Activated T-cell treated with anti-CD3 and anti-CD28 coated beads, Interleukin-2, amount 50 U/mL, for 48 hours (primary cell): ENCODE data around the gene IGSF9.

ENCODE experiments used
- DNase-seq, 2 experiments: peaks; one replicate each; pipeline ENCODE4 v3.0.0-alpha.2; 2020

IGSF9 gene

DNA sequence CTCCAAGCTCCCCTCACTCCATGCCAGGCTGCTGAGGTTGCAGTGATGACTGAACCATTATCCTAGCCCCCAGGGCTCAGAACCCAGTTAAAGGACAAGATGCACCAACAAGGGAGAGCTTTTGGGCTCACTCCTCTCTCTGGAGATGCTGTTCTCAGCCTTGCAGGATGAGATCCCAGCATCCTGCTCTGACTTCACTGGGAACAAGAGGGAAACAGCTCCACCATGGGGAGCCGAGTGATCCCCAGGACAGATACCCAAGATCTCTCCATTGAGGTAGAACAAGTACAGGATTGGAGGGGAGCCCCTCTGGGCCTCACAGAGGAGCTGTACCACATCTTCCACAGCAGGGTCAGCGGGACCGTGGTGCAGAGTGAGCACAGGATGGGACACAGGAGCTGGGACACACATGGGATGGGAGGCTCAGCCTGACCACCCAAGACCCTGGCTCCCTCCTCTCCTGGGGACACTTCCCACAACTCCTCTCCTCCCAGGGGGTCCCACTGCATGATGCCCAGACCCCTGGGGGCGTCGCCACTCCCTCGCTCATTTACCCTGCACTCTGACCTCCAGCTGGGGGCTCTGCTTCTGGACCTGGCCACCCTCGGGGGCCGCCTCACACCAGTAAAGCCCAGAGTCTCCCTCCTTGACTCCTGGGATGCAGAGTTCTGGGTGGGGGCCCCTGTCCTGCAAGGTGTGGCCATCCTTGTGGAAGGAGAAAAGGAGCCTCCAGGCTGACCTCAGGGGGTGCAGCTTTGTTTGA lies 27.2 kb upstream of the IGSF9 start:
- DNase-seq: no peak

GRCh38 chr1:159970932-159971342 lies 25.5 kb upstream of the IGSF9 start:
- DNase-seq: no peak

- no peak for DNase-seq
Measured at GRCh38 chr1:159968901-159969300, 23.5 kb upstream of the IGSF9 start.

- no peak for DNase-seq
Measured at GRCh38 chr1:159965263-159965662, 19.9 kb upstream of the IGSF9 start.

DNA sequence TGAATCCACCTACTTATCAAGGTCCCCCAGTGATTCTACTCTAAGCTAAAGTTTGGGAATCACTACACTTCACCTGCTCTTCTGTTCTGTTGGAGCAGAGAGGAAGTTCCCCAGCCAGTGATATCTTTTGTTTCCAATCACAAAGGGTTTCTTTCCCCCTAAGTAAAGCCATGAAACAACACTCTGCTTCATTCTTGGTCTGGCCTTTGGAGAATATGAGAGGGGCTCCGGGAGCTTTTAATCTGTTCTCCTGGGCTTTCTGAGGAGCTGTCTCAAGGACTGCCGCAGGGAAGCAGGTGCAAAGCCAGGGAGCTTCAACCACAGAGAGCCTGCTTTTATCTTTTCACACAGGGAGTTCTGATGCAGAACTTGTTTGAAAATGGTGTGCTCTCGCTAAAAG lies 18.7 kb upstream of the IGSF9 start:
- DNase-seq: no peak

- DNase-seq: no peak
Measured at GRCh38 chr1:159962176-159962575, 16.8 kb upstream of the IGSF9 start.

DNA sequence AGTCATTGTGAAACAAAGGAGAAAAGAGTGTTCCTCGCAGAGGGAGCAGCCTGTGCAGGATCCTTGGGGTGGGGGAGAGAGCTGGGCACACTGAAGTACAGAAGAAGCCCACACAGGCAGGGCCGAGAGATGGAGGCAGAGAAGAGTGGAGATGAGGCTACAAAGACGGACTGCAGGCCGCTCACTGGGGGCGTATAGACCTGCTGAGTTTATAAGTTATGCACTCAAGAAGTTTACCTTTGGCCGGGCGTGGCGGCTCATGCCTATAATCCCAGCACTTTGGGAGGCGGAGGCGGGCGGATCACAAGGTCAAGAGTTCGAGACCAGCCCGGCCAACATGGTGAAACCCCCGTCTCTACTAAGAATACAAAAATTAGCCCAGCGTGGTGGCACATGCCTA lies 16.2 kb upstream of the IGSF9 start:
- no peak for DNase-seq

- DNase-seq: no peak
Measured at GRCh38 chr1:159960721-159961381, 15.4 kb upstream of the IGSF9 start.

DNA sequence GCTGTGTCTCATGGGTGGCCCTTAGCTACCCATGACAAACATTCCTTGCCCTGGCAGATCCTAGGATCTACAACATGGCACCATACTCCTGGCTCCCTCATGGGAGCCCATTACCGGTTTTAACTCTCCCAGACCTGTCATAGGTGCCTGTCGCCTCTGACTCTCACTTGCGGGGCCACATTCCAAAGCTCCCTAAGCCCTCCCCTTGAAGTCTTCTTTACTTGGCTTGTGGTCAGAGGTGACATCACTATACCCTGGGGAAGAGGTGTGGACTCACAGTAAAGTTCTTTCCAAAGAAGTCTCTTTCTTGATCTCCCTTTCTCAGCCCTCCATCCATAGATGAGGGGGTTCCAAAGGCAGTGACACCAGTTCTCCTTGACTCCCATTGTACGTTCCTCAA lies 14.0 kb upstream of the IGSF9 start:
- DNase-seq: no peak

- no peak for DNase-seq
Measured at GRCh38 chr1:159958719-159959380, 13.4 kb upstream of the IGSF9 start.

- DNase-seq: no peak
Measured at GRCh38 chr1:159957824-159958268, 12.4 kb upstream of the IGSF9 start.

DNA sequence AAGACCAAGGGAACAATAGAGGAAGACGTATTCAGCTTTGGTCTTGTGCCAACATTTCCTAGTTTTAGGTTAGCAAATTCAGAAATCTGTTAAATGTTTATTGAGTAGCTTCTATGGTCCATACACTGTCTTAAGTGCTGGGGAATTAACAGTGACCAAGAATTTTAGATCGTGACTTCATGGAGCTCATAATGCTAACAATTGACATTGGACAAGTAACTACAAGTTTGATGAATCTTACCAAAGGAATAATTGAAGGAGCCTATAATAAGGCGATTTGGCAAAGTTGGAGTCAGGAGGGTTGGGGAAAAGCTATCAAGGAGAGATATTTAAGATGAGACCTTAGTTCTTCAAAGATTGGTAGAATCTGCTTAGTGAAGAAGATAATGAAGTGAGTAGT lies 10.0 kb upstream of the IGSF9 start:
- DNase-seq: no peak

- peak in 1 of 2 experiments; percentile 7 for DNase-seq
Measured at GRCh38 chr1:159953536-159954515, 8.4 kb upstream of the IGSF9 start, which contains the start of gene SLAMF9. SLAMF9 (minus strand) TSS chr1:159954237; CDS start chr1:159954137, 100 bp downstream.

- no peak for DNase-seq
Measured at GRCh38 chr1:159952932-159953331, 7.5 kb upstream of the IGSF9 start.

- no peak for DNase-seq
Measured at GRCh38 chr1:159951551-159951950, 6.1 kb upstream of the IGSF9 start.

GRCh38 chr1:159951016-159951415 lies 5.6 kb upstream of the IGSF9 start:
- no peak for DNase-seq

DNA sequence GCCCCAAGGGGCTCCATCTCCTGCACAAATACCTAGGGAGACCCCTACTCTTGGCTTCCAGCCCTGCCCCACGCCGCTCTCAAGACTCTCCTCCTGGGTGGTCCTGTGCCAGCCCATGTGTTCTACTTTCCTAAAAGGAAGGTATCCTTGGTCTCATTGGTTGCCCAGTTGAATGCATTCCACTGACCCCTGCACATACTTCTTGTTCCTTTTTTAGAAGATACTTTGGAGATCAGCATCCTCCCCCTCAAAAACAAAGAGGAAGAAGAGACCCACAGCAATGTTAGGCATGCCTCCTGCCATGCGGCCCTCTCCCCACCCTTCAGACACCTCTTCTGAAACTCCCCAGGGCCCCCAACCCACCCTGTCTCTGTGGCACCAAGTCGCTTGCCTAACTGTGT lies 4.6 kb upstream of the IGSF9 start:
- no peak for DNase-seq

- DNase-seq: no peak
Measured at GRCh38 chr1:159949123-159949522, 3.7 kb upstream of the IGSF9 start.

GRCh38 chr1:159947942-159948341 lies 2.5 kb upstream of the IGSF9 start:
- DNase-seq: no peak

DNA sequence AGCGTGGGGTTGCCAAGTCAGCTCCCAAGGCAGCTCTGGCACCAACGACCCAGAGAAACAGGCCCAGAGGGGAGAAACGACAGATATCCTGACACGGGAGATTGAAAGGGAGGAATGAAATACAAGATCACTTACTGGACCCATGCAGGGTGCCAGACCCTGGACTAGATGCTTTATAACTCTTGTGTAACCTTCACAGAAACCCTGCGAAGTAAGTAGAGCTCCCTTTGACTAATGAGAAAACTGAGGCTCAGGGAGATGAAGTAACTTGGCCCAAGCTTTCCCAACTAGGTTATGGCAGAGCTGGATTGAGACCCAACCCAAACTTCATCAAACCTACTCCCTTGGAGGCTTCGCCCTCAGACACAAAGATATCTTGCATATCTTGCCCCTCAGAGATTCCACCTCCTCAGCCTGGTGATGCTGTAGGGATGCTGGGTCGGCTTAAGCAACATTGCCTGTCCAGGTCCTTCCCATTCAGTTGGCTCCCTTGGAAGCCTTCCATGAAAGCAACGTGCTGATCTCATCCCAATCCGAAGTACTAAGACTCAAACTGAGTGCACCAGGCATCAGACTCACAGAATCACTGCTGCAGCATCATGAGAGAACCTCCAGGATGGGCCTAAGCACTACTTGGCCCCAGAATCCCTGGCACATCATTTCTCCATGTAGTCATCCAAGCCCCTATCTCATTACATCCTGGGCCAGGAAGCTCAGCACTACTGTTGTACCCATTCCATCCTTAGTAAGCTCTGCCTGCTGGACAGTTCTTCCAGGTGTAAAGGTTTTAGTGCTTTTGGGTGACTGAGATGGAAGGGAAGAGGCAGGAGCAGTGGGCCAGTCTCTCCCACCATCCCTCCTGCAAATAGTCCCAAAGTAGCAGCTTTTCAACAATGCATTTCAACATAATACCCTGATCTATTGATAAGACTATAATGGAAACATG lies 1.1 kb upstream of the IGSF9 start:
- DNase-seq: no peak
